GM12872 (cell line): ENCODE results near the gene BBS9.

ENCODE experiments used
- TF ChIP-seq, protein P1 (sequence below): IDR thresholded peaks from 3 replicates; pipeline ENCODE4 v1.5.1; 2011; ENCODE audit warnings: low read depth, mild to moderate bottlenecking, low read length, moderate library complexity; ENCODE audit not compliant: insufficient read depth

The BBS9 gene

DNA sequence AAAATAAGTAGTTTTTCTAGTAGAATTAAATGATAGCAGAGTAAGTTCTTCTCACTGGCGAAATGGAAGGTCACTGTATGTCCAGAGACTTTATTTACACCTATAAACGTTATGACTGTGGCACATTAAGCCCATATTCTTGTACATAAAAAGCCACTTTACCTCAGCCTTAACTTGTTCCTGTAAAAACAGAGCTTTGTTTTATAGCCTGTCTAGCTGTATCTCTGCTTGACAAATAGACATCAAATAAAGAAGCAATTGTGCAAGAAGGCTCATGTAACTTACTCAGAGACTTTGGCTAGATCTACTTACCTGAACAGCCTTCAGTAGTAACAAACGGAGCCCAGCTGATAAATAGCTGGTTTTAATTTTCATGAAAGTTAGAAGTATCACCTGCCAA lies 451.9 kb downstream of the BBS9 start:
- TF ChIP-seq, protein P1, sequence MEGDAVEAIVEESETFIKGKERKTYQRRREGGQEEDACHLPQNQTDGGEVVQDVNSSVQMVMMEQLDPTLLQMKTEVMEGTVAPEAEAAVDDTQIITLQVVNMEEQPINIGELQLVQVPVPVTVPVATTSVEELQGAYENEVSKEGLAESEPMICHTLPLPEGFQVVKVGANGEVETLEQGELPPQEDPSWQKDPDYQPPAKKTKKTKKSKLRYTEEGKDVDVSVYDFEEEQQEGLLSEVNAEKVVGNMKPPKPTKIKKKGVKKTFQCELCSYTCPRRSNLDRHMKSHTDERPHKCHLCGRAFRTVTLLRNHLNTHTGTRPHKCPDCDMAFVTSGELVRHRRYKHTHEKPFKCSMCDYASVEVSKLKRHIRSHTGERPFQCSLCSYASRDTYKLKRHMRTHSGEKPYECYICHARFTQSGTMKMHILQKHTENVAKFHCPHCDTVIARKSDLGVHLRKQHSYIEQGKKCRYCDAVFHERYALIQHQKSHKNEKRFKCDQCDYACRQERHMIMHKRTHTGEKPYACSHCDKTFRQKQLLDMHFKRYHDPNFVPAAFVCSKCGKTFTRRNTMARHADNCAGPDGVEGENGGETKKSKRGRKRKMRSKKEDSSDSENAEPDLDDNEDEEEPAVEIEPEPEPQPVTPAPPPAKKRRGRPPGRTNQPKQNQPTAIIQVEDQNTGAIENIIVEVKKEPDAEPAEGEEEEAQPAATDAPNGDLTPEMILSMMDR = no peak

DNA sequence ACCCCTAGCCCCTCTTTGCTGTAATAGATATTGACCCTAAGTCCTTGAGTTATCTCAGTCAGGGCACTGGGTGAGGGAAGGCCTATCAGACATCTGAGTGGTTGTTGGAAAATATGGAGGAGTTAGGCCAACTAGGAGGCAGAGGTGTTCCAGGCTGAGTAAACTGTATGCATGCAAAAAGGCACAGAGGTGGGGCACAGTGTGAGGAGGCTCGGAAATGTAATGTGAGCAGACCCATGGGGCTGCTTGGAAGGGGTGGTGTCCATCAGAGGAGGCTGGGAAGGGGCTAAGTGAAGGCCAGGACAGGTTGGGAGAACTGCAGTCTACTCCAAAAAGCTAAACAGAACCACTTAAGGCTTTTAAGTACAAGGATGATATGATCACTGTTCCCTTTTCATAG lies 452.7 kb downstream of the BBS9 start:
- TF ChIP-seq, protein P1 = no peak

DNA sequence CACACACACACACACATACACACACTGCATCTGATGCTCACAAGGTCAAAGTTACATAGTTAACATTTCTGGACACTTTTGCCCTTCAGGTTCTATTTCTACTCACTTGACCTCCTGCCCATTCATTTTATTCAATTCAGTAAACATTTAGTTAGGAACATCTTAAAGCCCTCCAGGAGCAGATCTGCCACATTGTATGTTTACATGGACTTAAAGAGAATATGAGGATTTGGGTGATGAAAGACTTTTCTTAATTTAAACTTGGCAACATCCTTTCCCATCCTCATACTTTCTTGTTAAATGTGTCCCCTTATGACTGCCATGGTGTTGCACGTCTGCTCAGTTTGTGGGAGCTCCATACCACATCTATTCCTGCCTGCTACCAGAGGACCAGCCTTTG lies 453.2 kb downstream of the BBS9 start:
- TF ChIP-seq, protein P1 = no peak

DNA sequence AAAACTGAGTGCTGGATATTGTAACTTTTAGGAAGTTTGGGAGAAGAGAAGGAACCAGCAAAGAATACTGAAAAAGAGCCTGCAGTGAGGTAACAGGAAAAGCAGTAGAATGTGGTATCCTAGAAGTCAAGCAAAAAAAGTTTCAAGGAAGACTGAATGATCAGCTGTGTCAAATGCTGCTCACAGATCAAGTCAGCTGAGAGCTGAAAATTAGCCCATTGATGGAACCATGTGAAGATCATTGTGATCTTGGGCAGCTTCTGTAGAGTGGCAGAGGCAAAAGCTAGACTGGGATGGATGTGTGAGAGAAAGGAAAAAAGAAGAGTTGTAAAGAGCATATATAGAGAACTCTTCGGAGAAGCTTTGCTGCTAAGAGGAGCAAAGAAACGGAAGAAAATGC lies 460.5 kb downstream of the BBS9 start:
- TF ChIP-seq, protein P1 = no peak

DNA sequence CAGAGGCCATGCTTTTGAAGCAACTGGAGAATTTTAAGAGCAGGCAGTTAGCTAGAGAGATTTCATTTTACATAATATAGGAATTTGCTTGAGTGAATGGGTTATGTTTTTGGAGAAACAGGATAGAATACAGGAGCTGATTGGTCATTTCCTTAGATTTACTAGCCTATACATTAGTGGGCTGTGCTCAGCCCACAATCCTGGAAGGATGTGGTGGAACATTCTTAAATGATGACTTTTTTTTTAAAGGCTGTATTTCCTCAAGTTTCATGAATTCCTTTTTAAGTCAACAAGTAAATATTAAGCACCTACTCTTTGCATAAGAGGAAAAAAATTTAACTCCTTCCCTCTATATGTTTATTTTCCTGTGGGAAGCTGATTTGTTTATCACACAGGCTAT lies 461.6 kb downstream of the BBS9 start:
- TF ChIP-seq, protein P1 = no peak

DNA sequence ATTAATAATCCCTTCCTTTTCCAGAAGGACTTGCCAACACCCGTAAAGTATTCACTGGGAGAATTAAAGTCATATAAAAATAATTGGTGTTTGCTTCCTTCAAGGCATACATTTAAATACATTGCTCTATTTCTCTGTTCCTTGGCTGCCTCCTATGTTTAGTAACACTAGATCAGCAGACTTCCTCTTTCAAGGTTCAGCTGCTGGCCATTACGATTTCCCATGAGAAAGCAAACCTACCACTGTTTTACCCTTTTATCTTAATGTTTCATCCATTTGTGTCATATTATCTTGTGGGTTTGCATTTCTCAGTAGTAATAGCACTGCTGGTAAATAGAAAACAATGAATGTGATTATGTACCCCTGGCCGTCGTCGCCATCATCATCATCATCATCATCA lies 462.1 kb downstream of the BBS9 start:
- TF ChIP-seq, protein P1 = no peak

DNA sequence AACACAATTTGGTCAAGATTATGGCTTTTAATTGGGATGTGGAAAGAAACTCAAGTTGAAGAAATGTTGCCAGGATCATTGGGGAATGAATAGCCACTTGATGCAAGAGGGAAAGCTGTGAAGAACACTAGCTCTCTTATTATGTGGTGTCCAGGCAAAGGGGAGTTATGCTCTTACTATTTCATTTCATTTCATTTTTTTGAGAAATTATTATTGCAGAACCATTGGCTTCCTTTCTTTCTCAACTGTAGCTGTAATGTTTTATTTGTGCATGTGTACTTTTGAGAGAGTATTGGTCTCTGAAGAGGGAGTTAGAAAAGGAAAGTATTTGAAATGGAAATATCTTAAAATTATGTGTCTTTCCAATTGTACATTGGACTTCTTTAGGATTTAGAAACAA lies 463.4 kb downstream of the BBS9 start:
- TF ChIP-seq, protein P1 = no peak

DNA sequence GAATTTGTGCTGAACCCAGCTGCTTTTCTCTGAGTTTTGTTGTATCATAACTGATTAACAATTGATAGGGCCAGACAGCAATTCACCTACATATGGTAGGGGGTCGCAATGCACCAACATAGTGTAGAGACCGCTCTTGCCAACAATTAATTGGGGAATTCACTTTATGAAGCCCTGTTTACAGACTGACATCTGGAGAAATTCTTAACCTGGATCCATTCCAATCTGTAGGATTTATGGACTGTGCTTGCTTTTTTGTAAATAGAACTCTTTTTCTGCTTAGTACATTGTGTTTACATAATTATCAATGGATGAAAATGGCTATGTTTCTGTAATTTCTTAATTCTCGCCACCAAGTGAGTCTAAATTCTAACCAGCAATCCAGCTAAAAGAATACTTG lies 464.2 kb downstream of the BBS9 start:
- TF ChIP-seq, protein P1 = no peak
